ENCODE data around the gene ADARB1. TPM values are rescaled to one million over a fixed set of nuclear protein-coding genes. Genes with fewer than 3 reads are reported as not detected.

Gene ADARB1
- polyA plus RNA-seq, 1 of the 3 experiments (the other 2 are of a cell fraction), result 7.8 TPM

- CTCF ChIA-PET, result interaction anchor here (3.1 kb wide), 1 partner anchor 129 kb away, joined by 20 read pairs; no protein-coding TSS in a partner anchor
- Histone ChIP-seq H3K36me3 (replicated peaks in 1 of 2; ENCODE audit: control insufficient read depth in 1 of 2, insufficient read depth in 2 of 2, low read length in 1 of 2) (peaks cover 58 to 78% of the 10 kb centered on the region in 2 experiments), H3K4me3 (ENCODE audit: low read depth in 2 of 2, low read length in 1 of 2) (no peak overlapping the region), H3K9me3 (peaks cover 16% of the 10 kb centered on the region; the same call in 1 of the 2 replicates), H3F3A (replicated peaks; ENCODE audit: insufficient read depth) (no peaks in the 10 kb centered on the region), H4K20me1 (ENCODE audit: insufficient read depth) (peaks cover 34% of the 10 kb centered on the region; the same call in 1 of the 2 replicates), H3K27me3 (ENCODE audit: insufficient read depth) (no peaks in the 10 kb centered on the region), H3K9ac (no peak overlapping the region), H2AFZ (ENCODE audit: low read depth) (no peak overlapping the region), H3K79me2 (ENCODE audit: insufficient read depth) (peaks cover 58% of the 10 kb centered on the region), H3K4me2 (no peak overlapping the region), H3K4me1 (ENCODE audit: control insufficient read depth in 1 of 2, insufficient read depth in 2 of 2, low read depth in 1 of 2, low read length in 1 of 2) (no peaks in the 10 kb centered on the region), H3K9me2 (no peaks in the 10 kb centered on the region), H3K27ac (ENCODE audit: low read depth in 2 of 2, low read length in 1 of 2) (no peak overlapping the region)
- no peak for DNase-seq
- POLR2A ChIA-PET, result no interaction called here
- TF ChIP-seq, protein P1, sequence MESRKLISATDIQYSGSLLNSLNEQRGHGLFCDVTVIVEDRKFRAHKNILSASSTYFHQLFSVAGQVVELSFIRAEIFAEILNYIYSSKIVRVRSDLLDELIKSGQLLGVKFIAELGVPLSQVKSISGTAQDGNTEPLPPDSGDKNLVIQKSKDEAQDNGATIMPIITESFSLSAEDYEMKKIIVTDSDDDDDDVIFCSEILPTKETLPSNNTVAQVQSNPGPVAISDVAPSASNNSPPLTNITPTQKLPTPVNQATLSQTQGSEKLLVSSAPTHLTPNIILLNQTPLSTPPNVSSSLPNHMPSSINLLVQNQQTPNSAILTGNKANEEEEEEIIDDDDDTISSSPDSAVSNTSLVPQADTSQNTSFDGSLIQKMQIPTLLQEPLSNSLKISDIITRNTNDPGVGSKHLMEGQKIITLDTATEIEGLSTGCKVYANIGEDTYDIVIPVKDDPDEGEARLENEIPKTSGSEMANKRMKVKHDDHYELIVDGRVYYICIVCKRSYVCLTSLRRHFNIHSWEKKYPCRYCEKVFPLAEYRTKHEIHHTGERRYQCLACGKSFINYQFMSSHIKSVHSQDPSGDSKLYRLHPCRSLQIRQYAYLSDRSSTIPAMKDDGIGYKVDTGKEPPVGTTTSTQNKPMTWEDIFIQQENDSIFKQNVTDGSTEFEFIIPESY (IDR thresholded peaks at IDR 0.05; ENCODE audit: borderline replicate concordance, low read depth), result no peak
- TF ChIP-seq, protein P2, sequence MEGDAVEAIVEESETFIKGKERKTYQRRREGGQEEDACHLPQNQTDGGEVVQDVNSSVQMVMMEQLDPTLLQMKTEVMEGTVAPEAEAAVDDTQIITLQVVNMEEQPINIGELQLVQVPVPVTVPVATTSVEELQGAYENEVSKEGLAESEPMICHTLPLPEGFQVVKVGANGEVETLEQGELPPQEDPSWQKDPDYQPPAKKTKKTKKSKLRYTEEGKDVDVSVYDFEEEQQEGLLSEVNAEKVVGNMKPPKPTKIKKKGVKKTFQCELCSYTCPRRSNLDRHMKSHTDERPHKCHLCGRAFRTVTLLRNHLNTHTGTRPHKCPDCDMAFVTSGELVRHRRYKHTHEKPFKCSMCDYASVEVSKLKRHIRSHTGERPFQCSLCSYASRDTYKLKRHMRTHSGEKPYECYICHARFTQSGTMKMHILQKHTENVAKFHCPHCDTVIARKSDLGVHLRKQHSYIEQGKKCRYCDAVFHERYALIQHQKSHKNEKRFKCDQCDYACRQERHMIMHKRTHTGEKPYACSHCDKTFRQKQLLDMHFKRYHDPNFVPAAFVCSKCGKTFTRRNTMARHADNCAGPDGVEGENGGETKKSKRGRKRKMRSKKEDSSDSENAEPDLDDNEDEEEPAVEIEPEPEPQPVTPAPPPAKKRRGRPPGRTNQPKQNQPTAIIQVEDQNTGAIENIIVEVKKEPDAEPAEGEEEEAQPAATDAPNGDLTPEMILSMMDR (IDR thresholded peaks at IDR 0.05), result peak; percentile 31
- WGBS (ENCODE audit: low lambda C conversion rate), result 95% methylated on average over 12 of the region's 13 CpGs
Observed at GRCh38 chr21:45270306-45270821, 196.0 kb downstream of the ADARB1 start.

Other genes starting within 250 kb of the ADARB1 start
- gene PTTG1IP, start 200.9 kb upstream of the ADARB1 start, polyA plus RNA-seq (2012; rRNA removed), result 171 and 196 TPM in 2 replicates
- 0.67 and 0.77 TPM in 2 replicates for gene ITGB2, start 153.7 kb upstream of the ADARB1 start, polyA plus RNA-seq (2012; rRNA removed)
- gene SLX9, start 134.6 kb upstream of the ADARB1 start, polyA plus RNA-seq (2012; rRNA removed), result 27.1 and 42.9 TPM in 2 replicates
- gene POFUT2, start 213.3 kb downstream of the ADARB1 start, polyA plus RNA-seq (2012; rRNA removed), result 45.5 and 53.3 TPM in 2 replicates